HG02763 (cell line): ENCODE data around the gene CDC45.
"Not testable (repeated sequence)": the region's sequence is repeated elsewhere in the genome, so short reads cannot be mapped to it uniquely, and the experiment has no call there.

ENCODE experiments used
- ATAC-seq: cut with Tn5 transposase; IDR thresholded peaks from one replicate; pipeline ENCODE4 v1.9.1; 2021; ENCODE audit warnings: mild to moderate bottlenecking, moderate library complexity; ENCODE audit not compliant: unreplicated experiment

Gene CDC45

DNA sequence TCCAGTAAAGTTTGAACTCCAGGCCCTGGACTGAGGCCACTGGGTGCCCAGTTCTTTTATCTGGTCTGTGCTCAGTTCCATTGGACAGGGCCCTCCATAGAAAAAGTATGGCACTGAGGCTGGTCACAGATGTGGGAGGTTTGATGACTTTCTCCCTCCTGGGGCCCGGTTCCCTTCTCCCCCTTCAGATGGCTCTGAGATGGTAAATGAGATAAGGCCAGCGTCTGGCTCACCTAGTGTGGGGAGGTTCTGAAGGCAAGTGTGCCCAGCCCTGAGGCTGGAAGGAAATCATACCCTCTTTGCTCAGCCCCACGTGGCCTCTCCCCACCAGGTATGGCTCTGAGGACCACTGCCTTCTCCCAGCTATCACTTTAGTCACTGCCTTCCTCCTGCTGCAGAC is 45.9 kb downstream of the CDC45 start:
- ATAC-seq: no peak

DNA sequence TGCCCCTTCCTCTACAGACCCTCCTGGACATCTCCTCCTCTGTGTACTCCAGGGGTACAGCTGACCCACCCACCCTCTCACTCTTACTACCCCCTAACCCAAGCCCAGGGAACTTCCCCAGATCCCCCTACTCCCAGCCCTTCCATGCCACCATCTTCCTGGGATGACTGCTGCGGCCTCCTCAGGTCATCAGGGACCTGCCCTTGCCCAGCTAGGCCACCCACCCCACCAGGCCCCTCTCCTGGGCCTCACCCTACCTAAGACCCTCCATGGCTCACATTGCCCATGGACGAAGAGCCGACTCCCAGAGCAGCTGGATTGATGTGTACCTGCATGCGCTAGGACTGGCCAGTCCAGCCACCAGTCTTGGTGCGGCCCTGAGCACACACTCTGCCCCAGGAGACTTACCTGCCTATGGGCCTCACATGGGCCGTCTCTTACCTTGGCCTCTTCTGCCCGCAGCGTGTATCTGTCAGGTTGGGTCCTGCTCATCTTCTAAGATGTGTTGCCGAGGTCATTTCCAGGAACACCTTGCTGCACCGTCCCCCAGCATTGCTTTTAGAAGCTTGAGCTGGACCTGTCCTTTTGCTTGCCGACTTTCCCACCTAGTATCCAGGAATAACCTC is 46.5 kb downstream of the CDC45 start:
- ATAC-seq: no peak

DNA sequence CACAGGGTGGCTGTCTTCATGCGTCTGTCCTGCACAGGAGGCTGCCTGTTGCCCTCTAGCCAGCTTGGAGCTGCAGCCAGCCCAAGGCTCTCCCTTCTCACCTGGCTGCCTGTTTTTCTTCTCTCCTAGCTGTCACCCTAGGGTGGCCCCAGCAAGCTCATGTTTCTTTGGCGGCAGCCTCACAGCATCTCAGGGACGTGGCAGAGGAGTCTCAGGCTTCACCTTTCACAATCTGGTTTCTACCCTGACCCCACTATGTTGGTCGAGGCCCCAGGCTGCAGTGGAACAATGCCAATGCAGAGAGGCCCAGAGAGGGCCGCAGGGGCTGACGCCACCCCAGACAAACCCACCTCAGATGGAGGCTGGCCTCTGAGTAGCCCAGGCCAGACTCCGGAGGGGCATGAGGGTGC is 47.0 kb downstream of the CDC45 start:
- ATAC-seq: no peak

DNA sequence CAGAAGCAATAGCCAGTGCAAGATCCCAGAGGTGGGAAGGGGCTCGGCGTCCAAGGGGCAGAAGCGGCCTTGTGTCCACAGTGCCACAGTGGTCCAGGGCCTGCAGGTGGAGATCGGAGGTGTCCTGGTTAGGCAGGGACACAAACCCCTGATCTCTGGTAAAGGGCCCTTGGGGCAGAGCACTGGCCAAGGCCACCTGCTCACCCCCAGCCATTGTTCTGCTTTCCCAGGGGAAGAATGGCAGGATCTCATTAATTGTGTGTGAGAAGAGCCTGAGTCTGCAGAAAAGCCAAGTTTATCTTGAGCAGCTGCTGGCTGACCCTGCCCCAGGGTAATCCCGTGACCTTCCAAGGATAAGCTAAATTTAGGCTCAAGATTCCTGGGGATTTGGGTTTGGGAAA is 47.6 kb downstream of the CDC45 start:
- no peak for ATAC-seq

DNA sequence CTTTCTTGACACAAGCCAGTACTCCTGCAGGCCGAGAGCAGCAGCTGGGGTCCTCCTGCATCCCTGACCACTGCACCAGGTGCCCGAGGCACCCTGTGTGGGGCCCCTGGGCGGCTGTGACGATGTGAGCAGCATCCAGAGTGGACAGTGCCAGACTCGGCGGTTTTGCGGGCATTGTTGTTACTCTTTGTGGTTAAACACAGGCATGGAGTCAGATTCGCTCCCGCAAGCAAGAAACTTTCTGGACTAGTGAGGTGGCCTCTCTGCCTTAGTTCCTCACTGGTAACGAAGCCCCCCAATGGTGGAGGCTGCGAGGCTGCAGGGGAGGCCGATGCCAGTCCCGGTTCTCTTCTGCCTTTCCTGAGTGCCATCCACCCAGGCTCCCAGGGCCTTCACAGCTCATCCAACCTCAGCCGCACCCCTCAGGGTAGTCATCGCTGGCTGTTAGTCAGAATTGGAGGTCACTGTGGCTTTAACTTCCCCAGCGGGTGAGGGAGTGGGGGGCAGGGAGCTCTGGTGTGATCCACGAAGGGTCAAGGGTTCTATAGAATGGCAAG is 48.2 kb downstream of the CDC45 start:
- ATAC-seq: no peak

DNA sequence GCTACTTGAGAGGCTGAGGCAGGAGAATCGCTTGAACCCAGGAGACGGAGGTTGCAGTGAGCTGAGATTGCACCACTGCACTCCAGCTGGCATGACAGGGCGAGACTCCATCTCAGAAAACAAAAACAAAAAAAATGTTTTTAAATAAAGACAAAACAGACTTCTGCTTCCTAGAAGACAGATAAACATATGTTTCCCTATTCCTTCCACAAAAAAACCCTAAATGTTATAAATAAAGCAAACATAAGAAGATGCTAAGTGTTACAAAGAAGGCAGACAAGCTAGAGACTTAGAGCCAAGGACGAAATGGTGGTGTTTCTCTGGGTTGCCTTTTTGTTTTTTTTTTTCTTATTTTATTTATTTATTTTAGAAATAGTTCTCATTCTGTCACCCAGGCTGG is 50.1 kb downstream of the CDC45 start:
- no peak for ATAC-seq

DNA sequence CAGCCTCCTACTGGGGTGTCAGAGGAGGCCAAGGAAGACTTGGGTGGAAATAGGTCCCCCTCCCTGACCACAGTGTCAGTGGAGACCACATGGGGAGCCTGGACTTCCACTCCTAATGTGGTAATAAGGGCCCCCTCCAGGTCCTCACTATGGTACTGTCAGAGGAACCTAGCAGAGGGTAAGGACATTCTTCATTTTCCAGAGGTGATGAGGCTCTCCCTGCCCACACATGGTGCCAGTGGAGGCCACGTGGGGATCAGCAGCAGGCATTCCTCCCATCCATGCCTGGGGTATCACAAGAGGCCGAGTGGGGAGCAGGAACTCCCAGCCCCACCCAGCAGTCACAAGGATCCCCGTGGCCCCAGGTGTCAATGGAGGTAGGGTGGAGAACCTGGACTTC is 51.0 kb downstream of the CDC45 start:
- no peak for ATAC-seq

DNA sequence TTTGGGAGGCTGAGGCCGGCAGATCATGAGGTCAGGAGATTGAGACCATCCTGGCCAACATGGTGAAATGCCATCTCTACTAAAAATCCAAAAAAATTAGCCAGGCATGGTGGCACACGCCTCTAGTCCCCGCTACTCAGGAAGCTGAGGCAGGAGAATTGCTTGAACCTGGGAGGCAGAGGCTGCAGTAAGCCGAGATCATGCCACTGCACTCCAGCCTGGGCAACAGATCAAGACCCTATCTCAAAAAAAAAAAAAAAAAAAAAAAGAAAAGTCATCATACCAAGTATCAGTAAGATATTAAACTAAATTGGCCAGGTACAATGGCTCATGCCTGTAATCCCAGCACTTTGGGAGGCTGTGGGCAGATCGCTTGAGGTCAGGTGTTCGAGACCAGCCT is 51.6 kb downstream of the CDC45 start:
- ATAC-seq: not testable (repeated sequence)

DNA sequence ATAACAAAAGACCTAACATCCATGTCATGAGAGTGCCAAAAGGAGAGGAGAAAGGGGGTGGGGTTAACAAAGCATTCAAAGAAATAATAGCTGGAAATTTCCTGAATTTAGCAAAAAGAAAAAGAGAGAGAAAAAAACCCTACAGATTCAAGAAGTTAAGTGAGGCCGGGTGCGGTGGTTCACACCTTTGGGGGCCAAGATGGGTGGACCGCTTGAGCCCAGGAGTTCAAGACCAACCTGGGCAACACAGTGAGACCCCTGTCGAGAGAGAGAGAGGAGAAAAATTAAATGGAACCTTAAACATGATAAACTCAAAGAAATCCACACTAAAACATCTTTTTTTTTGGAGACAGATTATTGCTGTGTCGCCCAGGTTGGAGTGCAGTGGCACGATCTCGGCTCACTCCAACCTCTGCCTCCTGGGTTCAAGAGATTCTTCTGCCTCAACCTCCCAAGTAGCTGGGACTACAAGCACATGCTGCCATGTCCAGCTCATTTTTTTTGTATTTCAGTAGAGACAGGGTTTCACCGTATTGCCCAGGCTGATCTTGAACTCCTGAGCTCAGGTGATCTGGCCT is 53.4 kb downstream of the CDC45 start:
- ATAC-seq: no peak

DNA sequence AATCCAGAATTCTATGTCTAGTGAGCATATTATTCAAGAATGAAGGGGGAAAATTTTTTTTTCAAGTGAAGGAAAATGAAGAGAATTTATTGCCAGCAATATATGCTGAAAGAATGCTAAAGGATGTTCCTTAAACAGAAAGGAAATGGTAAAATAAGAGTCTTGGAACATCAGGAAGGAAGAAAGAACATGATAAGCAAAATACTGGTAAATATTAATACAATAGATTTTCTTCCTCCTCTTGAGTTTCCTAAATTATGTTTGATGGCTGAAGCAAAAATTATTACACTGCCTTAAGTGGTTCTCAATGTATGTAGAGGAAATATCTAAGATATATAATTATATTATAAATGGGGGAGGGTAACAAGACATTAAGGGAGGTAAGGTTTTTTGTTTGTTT is 54.1 kb downstream of the CDC45 start:
- no peak for ATAC-seq

DNA sequence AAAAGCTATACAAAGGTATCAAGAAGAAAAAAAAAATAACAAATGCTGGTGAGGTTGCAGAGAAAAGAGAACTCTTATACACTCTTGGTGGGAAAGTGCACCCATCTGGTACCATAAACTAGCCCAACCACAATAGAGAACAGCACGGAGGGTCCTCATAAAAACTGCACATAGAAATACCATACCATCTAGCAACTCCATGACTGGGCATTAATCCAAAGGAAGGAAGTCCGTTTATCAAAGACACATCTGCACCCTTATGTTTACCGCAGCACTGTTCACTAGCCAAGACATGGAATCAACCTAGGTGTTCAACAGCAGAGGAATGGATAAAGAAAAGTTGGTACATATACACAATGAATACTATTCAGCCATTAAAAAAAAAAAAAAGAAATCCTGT is 55.3 kb downstream of the CDC45 start:
- no peak for ATAC-seq

DNA sequence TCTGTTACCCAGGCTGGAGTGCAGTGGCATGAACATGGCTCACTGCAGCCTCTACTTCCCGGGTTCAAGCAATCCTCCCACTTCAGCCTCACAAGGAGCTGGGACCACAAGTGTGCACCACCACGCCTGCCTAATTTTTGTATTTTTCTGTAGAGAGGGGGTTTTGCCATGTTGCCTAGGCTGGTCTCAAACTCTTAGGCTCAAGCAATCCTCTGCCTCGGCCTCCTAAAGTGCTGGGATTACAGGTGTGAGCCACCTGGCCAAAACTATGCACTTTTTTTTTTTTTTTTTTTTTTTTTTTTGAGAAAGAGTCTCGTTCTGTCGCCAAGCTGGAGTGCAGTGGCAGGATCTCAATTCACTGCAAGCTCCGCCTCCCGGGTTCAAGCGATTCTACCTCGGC is 56.8 kb downstream of the CDC45 start:
- ATAC-seq: no peak

DNA sequence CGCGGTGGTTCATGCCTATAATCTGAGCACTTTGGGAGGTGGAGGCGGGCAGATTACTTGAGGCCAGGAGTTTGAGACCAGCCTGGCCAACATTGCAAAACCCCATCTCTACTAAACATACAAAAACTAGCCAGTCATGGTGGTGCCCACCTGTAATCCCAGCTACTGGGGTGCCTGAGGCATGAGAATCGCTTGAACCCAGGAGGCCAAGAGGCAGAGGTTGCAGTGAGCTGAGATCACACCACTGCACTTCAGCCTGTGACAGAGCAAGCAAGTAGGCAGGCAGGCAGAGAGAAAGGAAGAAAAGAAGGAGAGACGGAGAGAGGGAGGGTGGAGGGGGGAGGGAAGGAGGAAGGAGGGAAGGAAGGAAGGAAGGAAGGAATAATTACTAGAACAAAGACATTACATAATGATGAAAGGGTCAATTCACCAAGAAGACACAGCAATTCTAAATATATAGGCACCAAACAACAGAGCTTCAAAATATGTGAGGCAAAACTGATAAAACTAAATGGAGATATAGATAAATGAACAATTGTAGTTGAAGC is 58.3 kb downstream of the CDC45 start:
- ATAC-seq: no peak

DNA sequence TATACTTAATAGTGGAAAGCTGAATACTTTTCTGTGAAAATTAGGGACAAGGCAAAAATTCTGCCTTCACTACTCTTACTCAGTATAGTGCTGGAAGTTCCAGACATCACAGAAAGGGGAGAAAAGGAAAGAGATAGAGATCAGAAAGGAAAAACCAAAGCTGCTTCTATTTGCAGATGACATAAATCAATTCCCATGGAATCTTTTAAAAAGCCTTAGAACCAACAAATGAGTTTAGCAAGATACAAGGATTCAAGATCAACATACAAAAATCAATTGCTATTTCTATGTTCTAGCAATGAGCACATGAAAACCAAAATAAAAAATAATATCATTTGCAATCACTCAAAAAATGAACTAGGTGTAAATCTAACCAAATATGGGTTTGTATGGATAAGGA is 60.7 kb downstream of the CDC45 start:
- no peak for ATAC-seq

DNA sequence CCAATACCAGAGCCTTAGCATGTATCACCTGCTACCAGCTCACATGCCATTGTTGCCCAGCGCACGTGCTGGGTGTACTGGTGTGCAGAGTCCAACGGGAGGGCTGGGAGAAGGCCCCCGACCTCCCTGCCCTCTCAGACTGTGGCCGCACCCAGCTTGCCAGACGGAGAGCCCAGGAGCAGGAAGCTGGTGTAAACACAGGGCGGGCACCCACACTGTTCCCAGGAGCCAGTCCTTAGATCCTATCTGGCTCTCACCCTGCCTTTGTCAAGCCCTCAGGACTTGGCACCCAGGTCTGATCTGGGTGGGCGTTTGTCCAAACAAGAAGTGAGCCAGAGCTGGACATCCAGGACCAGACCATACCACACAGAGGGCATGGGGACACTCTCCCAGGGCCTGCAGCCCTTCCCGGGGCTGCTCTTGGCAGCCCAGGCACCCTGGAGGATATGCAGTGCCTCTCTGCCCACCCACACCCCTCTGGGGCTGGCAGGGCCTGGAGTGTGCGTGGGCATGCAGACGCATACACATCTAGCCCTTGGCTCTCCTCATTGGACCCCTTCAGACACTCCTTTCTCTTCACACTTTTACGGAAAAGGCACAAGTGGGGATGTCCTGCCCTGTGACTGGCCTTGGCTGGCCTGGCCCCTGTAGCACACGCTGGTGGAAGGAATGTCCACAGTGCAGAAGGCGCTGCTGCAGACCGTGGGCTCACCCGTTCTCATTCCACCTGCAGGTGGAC is 64.4 kb downstream of the CDC45 start:
- ATAC-seq: no peak

DNA sequence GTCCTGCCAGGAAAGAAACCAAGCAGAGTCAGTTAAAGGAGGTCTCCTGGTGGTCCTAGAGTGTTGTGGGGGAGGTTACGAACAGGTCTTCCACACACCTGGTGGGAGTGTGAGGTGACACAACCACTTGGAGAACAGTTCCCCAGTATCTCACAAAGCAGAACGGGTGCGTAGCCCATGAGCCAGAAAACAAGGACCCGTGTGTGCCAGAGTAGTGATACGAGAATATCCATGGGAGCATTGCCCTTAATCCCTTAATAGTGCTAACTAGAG is 66.2 kb downstream of the CDC45 start:
- ATAC-seq: no peak

DNA sequence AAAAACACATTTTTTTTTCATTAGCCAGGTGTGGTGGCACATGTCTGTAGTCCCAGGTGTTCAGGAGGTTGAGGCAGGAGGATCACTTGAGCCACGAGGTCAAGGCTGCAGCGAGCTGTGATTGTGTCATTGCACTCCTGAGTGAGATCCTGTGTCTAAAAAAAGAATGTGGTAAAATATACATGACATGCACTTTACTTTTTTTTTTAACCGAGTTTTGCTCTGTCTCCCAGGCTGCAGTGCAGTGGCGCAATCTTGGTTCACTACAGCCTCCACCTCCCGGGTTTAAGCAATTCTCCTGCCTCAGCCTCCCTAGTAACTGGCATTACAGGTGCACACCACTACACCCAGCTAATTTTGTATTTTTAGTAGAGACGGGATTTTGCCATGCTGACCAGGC is 67.0 kb downstream of the CDC45 start:
- no peak for ATAC-seq

DNA sequence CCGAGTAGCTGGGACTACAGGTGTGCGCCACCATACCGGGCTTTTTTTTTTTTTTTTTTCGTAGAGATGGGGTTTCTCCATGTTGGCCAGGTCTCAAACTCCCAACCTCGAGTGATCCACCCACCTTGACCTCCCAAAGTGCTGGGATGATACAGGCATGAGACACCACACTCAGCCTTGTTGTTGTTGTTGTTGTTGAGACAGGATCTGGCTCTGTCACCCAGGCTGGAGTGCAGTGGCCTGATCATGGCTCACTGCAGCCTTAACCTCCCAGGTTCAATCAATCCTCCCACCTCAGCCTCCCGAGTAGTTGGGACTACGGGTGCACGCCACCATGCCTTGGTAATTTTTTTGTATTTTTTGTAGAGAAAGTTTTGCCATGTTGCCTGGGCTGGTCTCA is 67.9 kb downstream of the CDC45 start:
- no peak for ATAC-seq

DNA sequence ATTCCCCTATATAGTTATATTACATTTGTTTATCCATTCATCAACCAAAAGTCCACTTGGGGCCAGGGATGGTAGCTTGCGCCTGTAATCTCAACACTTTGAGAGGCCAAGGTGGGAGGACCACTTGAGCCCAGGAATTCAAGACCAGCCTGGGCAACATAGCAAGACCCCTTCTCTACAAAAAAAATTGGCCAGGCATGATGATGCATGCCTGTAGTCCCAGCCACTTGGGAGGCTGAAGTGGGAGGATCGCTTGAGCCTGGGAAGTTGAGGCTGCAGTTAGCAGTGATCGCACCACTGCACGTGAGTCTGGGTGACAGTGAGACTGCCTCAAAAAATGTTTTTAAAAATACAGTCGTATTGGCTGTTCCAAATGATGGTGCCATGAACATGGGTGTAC is 68.7 kb downstream of the CDC45 start:
- ATAC-seq: not testable (repeated sequence)

DNA sequence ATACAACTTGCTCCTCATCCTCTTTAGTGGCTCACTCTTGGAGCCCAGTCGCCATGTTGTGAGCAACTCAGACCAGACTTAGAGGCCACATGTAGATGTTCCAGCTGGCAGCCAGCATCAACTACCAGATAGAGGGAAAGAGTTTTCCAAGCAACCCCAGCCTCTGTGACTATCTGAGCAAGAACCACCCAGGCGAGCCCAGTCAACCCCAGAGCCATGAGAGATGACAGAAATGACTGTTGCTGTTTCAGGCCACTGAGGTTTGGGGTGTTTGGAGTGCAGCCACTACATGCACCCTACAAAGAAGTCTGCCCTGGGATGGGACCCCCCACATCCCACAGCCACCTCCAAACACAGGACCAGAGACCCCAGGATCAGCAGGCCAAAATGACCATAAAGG is 69.2 kb downstream of the CDC45 start:
- no peak for ATAC-seq

DNA sequence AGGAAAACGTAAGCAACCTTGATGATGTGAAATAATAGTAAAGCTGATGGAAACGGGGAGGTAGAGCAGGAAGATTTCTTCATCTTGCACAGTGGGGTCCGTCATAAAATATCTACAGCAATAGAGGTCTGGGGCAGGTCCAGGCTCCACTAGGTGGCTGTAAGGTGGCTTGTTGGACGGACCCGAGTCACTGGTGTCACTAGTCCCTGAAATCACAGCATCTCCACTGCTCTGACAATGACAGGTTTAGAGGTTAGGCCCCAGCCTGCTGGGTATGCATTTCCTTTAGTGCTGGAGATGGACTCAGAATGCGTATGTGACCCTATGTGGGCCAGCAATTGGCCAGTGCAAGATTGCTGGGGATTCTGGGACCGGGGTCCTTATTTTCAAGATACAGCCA is 69.7 kb downstream of the CDC45 start:
- ATAC-seq: no peak

DNA sequence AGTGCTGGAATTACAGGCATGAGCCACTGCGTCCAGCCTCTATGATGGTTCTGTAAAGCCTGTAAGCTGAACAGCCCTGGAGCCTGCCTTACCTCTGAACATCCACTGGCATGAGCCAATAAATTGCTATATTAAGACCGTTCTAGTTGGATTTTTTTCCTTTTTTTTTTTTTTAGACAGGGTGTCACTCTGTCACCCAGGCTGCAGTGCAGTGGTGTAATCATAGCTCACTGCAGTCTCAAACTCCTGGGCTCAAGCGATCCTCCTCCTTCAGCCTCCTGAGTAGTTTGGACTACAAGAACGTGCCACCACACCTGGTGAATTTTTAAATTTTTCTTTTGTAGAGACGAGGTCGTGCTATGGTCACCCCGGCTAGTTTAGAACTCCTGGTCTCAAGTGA is 70.7 kb downstream of the CDC45 start:
- ATAC-seq: no peak
